K562 (cell line): ENCODE results near the gene SRI. TPM values are rescaled to one million over a fixed set of nuclear protein-coding genes. Genes with fewer than 3 reads are reported as not detected.

Experiments
- ATAC-seq: fragments of 200-7000 bp; cut with Tn5 transposase; 3 replicates; pipeline ENCODE4 v1.9.1; 2020; ENCODE audit warnings: moderate library complexity
- BruUV-seq: library from RNA; stranded (reverse); fragments of 400-500 nt; replicated peaks from 2 replicates; lab custom pipeline; 2021; lab: Mats Ljungman, UMichigan
- CTCF ChIA-PET: fragments of 300-600 bp; formaldehyde crosslinking; extraction: SDS; loops from one replicate; lab custom pipeline; 2021; ENCODE audit warnings: low intra/inter-chr PET ratio; lab: Yijun Ruan, JAX
- POLR2A ChIA-PET: fragments of 300-600, 350-650 bp; sonication (Branson Sonifier 250); formaldehyde crosslinking; extraction: SDS; loops from one replicate; lab custom pipeline; 2021; ENCODE audit warnings: antibody characterized with exemption, inconsistent platforms; lab: Yijun Ruan, JAX
- DNase-seq, 4 experiments: peaks; one replicate each; pipeline versions ENCODE4 v3.0.0 to v3.0.0-alpha.2; 2011 to 2018; ENCODE audit warnings: low spot score in 3 of 4, mixed read lengths in 3 of 4; ENCODE audit errors: extremely low read depth in 1 of 4
- FAIRE-seq: peaks from 2 replicates; lab custom pipeline; 2011; peaks lifted over from hg19 to GRCh38; lab: Jason Lieb, UNC
- H2AFZ ChIP-seq: 2 replicates; pipeline ENCODE4 v1.6.0; 2011; ENCODE audit warnings: low read depth, low read length, control low read depth, inconsistent platforms
- H3K27ac ChIP-seq: fragments of 200-600 bp; 3 replicates; pipeline ENCODE4 v1.8.0; 2011; ENCODE audit warnings: low read depth, mild to moderate bottlenecking, control low read depth, inconsistent platforms, low read length, moderate library complexity, mixed read lengths; ENCODE audit errors: extremely low read depth
- H3K27me3 ChIP-seq, 2 experiments: fragments of 300-600 bp in 1 of 2; 2 replicates in 1 of 2; 3 replicates in 1 of 2; pipeline versions ENCODE4 v1.6.0 to v1.8.0; 2011; ENCODE audit warnings: inconsistent platforms in 2 of 2, low read length in 2 of 2, mild to moderate bottlenecking in 1 of 2, mixed read lengths in 1 of 2, moderate library complexity in 1 of 2; ENCODE audit not compliant: control insufficient read depth in 2 of 2, insufficient read depth in 2 of 2
- H3K36me3 ChIP-seq: fragments of 300-600 bp; 3 replicates; pipeline ENCODE4 v1.8.0; 2011; ENCODE audit warnings: mild to moderate bottlenecking, low read length, inconsistent platforms; ENCODE audit not compliant: control insufficient read depth, insufficient read depth
- H3K4me1 ChIP-seq, 2 experiments: fragments of 200-600 bp in 1 of 2; replicated peaks in 1 of 2; 2 replicates in 1 of 2; 3 replicates in 1 of 2; pipeline versions ENCODE4 v1.5.1 to v1.8.0; 2011; ENCODE audit warnings: inconsistent platforms in 2 of 2, low read length in 2 of 2, mild to moderate bottlenecking in 1 of 2, mixed read lengths in 1 of 2, moderate library complexity in 1 of 2; ENCODE audit not compliant: control insufficient read depth in 2 of 2, insufficient read depth in 2 of 2
- H3K4me2 ChIP-seq: 2 replicates; pipeline ENCODE4 v1.6.1; 2011; ENCODE audit warnings: low read length, control low read depth, inconsistent platforms, mixed read lengths; ENCODE audit not compliant: insufficient read depth
- H3K4me3 ChIP-seq: fragments of 200-600 bp; sonication (generic), shearing (Covaris generic); 2 replicates; pipeline ENCODE4 v1.5.1; 2016; ENCODE audit warnings: control low read depth, inconsistent platforms
- H3K79me2 ChIP-seq: fragments of 200-600 bp; 3 replicates; pipeline ENCODE4 v1.8.0; 2011; ENCODE audit warnings: low read length, inconsistent platforms; ENCODE audit not compliant: control insufficient read depth, insufficient read depth
- H3K9ac ChIP-seq, 2 experiments: 2 replicates each; pipeline versions ENCODE4 v1.6.0 to v1.6.1; 2011; ENCODE audit warnings: low read depth in 2 of 2, low read length in 2 of 2, control low read depth in 1 of 2, inconsistent platforms in 1 of 2, mild to moderate bottlenecking in 1 of 2, mixed read lengths in 1 of 2; ENCODE audit not compliant: insufficient read depth in 1 of 2
- H3K9me1 ChIP-seq: one replicate; pipeline ENCODE4 v1.6.0; 2011; ENCODE audit warnings: inconsistent platforms, mild to moderate bottlenecking, low read length, moderate library complexity; ENCODE audit not compliant: control insufficient read depth, insufficient read depth
- H3K9me3 ChIP-seq: replicated peaks from 2 replicates; pipeline ENCODE4 v1.5.1; 2011; ENCODE audit warnings: low read depth, low read length, inconsistent platforms; ENCODE audit not compliant: control insufficient read depth, insufficient read depth
- H4K20me1 ChIP-seq: replicated peaks from 2 replicates; pipeline ENCODE4 v1.6.1; 2011; ENCODE audit warnings: low read length, inconsistent platforms, mixed read lengths; ENCODE audit not compliant: control insufficient read depth, insufficient read depth
- EZH2 ChIP-seq: IDR thresholded peaks from 2 replicates; pipeline ENCODE4 v1.6.1; 2012; ENCODE audit warnings: low read depth, mild to moderate bottlenecking, inconsistent platforms, low read length, borderline replicate concordance
- FOSL1 ChIP-seq: fragments of 200-800 bp; sonication (Bioruptor generic); conservative IDR thresholded peaks from 2 replicates; pipeline ENCODE4 v1.6.1; 2016; ENCODE audit warnings: missing genetic modification characterization, missing compliant biosample characterization
- GTF2A2 ChIP-seq: IDR thresholded peaks from 2 replicates; pipeline ENCODE4 v1.6.1; 2016; ENCODE audit warnings: mild to moderate bottlenecking, missing genetic modification characterization, missing compliant biosample characterization
- HBP1 ChIP-seq: fragments of 450-650 bp; formaldehyde crosslinking; IDR thresholded peaks from 2 replicates; pipeline ENCODE4 v1.4.0; 2022; ENCODE audit warnings: missing genetic modification characterization
- KLF16 ChIP-seq: IDR thresholded peaks from 2 replicates; pipeline ENCODE4 v1.6.1; 2016; ENCODE audit warnings: antibody characterized with exemption
- SIN3A ChIP-seq, 2 experiments: fragments of 150-350 bp in 1 of 2; IDR thresholded peaks; 2 replicates each; pipeline ENCODE4 v1.6.1; 2011 to 2016; ENCODE audit warnings: borderline replicate concordance in 2 of 2, low read depth in 2 of 2, low read length in 2 of 2, mild to moderate bottlenecking in 2 of 2, moderate library complexity in 2 of 2; ENCODE audit not compliant: control insufficient read depth in 1 of 2
- TAF15 ChIP-seq: fragments of 200-400 bp; formaldehyde crosslinking; IDR thresholded peaks from 2 replicates; pipeline ENCODE4 v1.6.1; 2017; ENCODE audit warnings: mild to moderate bottlenecking, low read depth, low read length, moderate library complexity
- TCF15 ChIP-seq: fragments of 250-450 bp; sonication (Bioruptor Pico); IDR thresholded peaks from 2 replicates; pipeline ENCODE4 v1.8.0; 2022; ENCODE audit warnings: moderate library complexity, mild to moderate bottlenecking, inconsistent platforms
- U2AF1 ChIP-seq: fragments of 200-400 bp; formaldehyde crosslinking; optimal IDR thresholded peaks from 2 replicates; pipeline ENCODE3; 2017; ENCODE audit warnings: mild to moderate bottlenecking, low read depth, low read length, moderate library complexity
- ZBTB1 ChIP-seq: sonication (generic); formaldehyde crosslinking; IDR thresholded peaks from 2 replicates; pipeline ENCODE4 v1.8.1; 2023; ENCODE audit warnings: missing genetic modification reagents, low read depth, mild to moderate bottlenecking, borderline replicate concordance
- ZFP1 ChIP-seq: fragments of 450-650 bp; formaldehyde crosslinking; IDR thresholded peaks from 2 replicates; pipeline ENCODE4 v1.4.0; 2020; ENCODE audit warnings: mild to moderate bottlenecking, mixed read lengths
- ZNF76 ChIP-seq: fragments of 250-450 bp; sonication (Bioruptor Pico); IDR thresholded peaks from 2 replicates; pipeline ENCODE4 v1.4.0; 2020; ENCODE audit warnings: mild to moderate bottlenecking, moderate library complexity, borderline replicate concordance
- WGBS: fragments of 100-300 bp; shearing (Covaris generic); methylation state at CpG from one replicate; pipeline ENCODE4 v1.1.6; 2016; ENCODE audit warnings: low coverage, mixed read lengths; ENCODE audit not compliant: insufficient coverage; ENCODE audit errors: missing lambda C conversion rate; 5-methylcytosine and 5-hydroxymethylcytosine counted together
- in situ Hi-C: fragments of 300-500 bp; cut with MboI; formaldehyde crosslinking; loops from 4 replicates; pipeline ENCODE4 v1.15.0; 2018; ENCODE audit warnings: inconsistent platforms, mixed read lengths
- intact Hi-C: fragments of 100-400 bp; cut with micrococcal nuclease; formaldehyde crosslinking; loops from 2 replicates; pipeline ENCODE4 v1.14.2; 2022
- polyA plus RNA-seq, 8 experiments: library from polyadenylated mRNA; depleted of rRNA in 4 of 8; stranded (reverse) in 5 of 8; unstranded in 3 of 8; fragments of >200 nt; fragmentation: Nextera tagmentation in 2 of 8; fragmentation: Illumina TruSeq in 1 of 8; extraction: Ambion mirVana in 2 of 8; extraction: Trizol in 1 of 8; gene quantifications; 2 replicates each; pipeline versions ENCODE4 v1.2.1 to v1.2.3, GENCODE V29; 2011 to 2014; ENCODE audit warnings: inconsistent platforms in 1 of 8, missing spikeins in 1 of 8
- total RNA-seq, 7 experiments: library from RNA; depleted of rRNA in 6 of 7; stranded (reverse); fragments of >200 nt in 6 of 7; fragmentation: Illumina TruSeq in 2 of 7; extraction: Trizol in 2 of 7; gene quantifications; 2 replicates each; pipeline versions ENCODE4 v1.2.1 to v1.2.3, GENCODE V29; 2011 to 2021; ENCODE audit warnings: low replicate concordance in 1 of 7

Gene SRI
- total and polyA plus RNA-seq, 9 of the 15 experiments (the other 6 are each of a cell fraction or from before 2014, with no cell fraction given) = 56.4 to 158 (median 119) TPM

GRCh38 chr7:88254721-88255424, 35.0 kb upstream of the SRI start:
- Histone ChIP-seq H4K20me1 (no peaks in the 10 kb centered on the region), H3K36me3 (no peaks in the 10 kb centered on the region), H3K4me1 (no peaks in the 10 kb centered on the region), H2AFZ (no peak overlapping the region), H3K9me1 (no peaks in the 10 kb centered on the region), H3K9ac (no peak overlapping the region), H3K9me3 (no peaks in the 10 kb centered on the region; the same call in 1 of the 2 replicates), H3K27ac (no peak overlapping the region), H3K79me2 (no peaks in the 10 kb centered on the region), H3K27me3 (no peaks in the 10 kb centered on the region), H3K4me2 (no peak overlapping the region), H3K4me3 (no peak overlapping the region)
- no peak for DNase-seq
- POLR2A ChIA-PET = interaction anchor here (0.7 kb wide), 2 partner anchors 627 to 1881 kb away, joined by 3 read pairs; no protein-coding TSS in a partner anchor
- ATAC-seq = no peak
- BruUV-seq = no TSS peak
- FAIRE-seq = no peak
- in situ Hi-C loops = no loop called here
- intact Hi-C loops = no loop called here
- no peak for TF ChIP-seq ZNF76 (CRISPR knock-in tag)
- TF ChIP-seq ZFP1 = no peak
- TF ChIP-seq U2AF1 = no peak
- no peak for TF ChIP-seq ZBTB1 (CRISPR knock-in tag)
- TF ChIP-seq GTF2A2 (tag) = no peak
- TF ChIP-seq HBP1 (CRISPR knock-in tag) = no peak
- TF ChIP-seq FOSL1 (tag) = no peak
- no peak for TF ChIP-seq SIN3A (IDR thresholded peaks at IDR 0.05; ENCODE audit: borderline replicate concordance in 2 of 2, control insufficient read depth in 1 of 2, low read depth in 2 of 2, low read length in 2 of 2)
- no peak for TF ChIP-seq EZH2
- no peak for TF ChIP-seq KLF16
- no peak for TF ChIP-seq TCF15
- TF ChIP-seq TAF15 = no peak
- TF ChIP-seq, all 486 proteins: peak for 0
- WGBS = 0% methylated on average over 2 of the region's 2 CpGs
- CTCF ChIA-PET = no interaction called here
